GM21825 (cell line): ENCODE data around the gene COL6A2.
"Not testable (repeated sequence)": the region's sequence is repeated elsewhere in the genome, so short reads cannot be mapped to it uniquely, and the experiment has no call there.

Source experiments
- ATAC-seq: cut with Tn5 transposase; IDR thresholded peaks from one replicate; pipeline ENCODE4 v1.9.1; 2021; ENCODE audit warnings: mild to moderate bottlenecking, moderate library complexity; ENCODE audit not compliant: unreplicated experiment

COL6A2 gene

DNA sequence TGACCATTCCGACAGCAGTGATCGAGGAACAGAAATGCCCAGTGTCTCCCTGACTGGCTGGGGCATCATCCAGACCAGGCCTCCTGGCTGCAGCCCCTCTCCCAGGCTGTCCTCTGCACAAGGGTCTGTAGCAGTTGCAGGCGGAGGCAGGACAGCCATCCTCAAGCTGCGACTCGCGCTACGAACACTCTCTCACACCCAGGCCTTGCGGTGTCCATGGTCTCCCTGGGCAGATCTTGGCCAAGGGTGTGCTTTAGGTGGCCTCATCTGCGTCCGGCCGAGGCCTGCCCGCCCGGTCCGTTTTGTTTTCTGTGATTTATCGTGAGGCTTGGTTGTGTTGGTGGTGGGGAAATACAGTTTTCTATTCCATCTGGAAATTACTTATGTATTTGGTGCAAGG, 41.8 kb downstream of the COL6A2 start:
- no peak for ATAC-seq

DNA sequence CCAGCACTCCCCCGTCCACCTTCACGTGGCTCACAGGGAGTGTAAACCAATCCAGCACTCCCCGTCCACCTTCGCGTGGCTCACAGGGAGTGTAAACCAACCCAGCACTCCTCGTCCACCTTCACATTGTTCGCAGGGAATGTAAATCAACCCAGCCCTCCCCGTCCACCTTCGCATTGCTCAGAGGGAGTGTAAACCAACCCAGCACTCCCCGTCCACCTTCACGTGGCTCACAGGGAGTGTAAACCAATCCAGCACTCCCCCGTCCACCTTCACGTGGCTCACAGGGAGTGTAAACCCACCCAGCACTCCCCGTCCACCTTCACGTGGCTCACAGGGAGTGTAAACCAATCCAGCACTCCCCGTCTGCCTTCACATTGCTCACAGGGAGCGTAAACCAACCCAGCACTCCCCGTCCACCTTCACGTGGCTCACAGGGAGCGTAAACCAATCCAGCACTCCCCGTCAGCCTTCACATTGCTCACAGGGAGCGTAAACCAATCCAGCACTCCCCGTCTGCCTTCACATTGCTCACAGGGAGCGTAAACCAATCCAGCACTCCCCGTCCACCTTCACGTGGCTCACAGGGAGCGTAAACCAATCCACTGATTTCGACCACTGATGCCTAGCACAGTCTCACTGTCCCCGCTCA, 42.6 kb downstream of the COL6A2 start:
- ATAC-seq: not testable (repeated sequence)

DNA sequence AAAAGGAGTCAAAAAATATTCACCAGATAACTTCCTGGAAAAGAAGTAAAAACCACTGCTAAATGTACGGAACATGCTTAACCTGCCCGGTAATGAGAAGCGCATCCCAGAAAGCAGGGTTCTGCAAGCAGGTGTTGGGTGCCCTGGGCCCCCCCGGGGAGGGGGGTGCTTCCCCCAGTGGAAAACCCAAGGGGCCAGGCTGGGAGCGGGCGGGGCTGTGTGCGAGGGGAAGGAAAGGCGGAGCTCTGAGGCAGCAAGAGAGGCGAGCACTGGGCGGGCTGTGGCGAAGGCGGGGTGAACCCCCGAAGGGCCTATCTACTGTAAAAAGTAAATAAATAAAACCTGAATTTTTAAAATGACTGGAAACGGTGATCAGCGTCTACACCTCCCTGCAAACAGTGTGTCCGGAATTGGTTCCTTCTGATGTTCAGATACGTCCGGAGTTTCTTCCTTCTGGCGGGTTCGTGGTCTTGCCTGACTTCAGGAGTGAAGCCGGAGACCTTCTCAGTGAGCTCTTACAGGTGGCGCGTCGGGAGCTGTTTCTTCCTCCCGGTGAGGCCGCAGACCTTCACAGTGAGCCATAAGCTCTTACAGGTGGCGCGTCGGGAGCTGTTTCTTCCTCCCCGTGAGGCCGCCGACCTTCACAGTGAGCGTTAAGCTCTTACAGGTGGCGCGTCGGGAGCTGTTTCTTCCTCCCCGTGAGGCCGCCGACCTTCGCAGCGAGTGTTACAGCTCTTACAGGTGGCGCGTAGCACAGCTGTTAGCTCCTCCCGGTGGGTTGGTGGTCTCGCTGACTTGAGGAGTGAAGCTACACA, 44.1 kb downstream of the COL6A2 start:
- ATAC-seq: no peak

DNA sequence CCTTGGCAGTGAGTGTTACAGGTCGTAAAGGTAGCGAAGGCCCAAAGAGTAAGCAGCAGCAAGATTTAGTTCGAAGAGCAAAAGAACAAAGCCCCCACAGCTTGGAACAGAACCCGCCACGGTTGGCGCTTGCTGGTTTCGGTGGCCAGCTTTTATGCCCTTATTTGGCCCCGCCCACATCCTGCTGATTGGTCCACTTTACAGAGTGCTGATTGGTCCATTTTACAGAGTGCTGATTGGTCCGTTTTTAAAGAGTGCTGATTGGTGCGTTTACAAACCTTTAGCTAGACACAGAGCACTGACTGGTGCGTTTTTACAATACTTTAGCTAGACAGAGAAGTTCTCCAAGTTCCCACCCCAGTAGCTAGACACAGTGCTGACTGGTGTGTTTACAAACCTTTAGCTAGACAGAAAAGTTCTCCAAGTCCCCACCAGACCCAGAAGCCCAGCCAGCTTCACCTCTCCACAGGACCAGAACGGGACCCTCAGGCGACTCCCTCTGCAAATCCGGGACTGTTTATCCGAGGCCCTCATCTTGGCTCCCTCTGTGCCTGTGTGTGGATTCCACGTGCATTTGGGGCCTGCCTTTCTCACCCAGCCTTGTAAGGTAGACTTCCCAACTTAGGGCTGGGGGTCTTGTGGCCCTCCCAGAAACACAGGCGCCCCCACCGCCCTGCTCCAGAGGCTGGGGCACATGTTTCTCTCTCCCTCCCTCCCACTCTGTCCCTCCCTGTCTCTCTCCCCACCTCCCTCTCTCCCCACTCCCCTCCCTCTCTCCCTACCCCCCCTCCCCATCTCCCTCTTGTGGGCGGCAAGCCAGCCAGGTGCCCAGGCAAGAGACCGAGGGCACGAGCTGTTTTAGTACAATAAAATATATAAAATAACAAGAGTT, 44.9 kb downstream of the COL6A2 start:
- ATAC-seq: no peak

DNA sequence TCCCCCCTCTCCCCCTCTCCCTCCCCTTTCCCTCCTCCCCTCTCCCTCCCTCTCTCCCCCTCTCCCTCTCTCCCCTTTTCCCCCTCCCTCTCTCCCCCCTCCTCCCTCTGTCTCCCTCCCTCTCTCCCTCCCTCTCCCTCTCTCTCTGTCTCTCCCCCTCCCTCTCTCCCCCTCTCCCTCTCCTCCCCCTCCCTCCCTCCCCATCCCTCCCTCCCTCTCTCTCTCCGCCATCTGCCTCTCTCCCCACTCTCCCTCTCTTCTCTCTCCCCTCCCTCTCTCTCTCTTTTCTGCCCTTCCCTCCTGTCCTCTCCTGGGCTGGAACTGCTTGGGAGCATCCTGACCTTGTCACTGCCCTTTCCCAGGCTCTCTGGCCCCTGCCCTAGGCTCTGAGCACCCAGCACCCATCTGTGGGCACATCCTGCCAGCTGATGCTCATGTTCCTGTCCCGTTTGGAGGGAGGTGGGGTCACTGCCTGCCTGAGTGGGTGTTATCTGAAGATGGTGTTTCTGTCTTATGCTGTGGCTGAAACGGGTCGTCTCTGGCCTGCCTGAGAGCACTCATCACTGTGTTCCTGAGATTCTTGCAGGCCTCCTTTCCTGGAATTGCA, 46.7 kb downstream of the COL6A2 start:
- ATAC-seq: no peak

DNA sequence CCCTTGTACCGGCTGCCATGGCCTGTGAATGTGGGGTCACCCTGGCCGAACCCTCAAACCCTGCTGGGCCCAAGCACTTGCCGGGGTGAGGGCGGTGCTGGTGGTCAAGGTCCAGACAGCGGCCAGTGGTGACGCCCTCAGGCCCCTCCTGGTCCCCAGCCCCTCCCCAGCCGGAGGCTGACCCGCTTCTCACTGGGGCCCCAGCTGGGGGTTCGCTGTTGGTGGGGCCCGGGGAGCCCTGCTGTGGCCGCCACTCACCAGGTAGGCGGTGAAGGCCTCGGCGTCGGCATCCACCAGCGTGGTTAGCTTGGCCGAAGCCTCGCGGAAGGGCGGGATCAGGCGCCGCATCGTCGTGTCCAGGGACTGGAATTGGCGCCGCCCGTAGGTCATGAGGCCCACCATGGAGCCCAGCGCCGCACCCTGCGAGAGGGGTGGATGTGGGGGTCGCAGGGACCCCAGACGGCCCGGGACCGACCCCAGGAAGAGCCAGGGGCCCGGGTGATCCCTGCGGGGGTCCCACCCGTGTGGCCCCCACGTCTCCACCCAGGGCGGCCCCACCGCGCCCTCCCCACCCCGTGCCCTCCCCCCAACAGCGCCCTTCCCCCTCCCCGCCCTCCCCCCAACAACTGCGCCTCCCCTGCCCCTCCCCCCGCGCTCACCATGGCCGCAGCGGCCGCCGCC, 47.4 kb downstream of the COL6A2 start:
- ATAC-seq: no peak

DNA sequence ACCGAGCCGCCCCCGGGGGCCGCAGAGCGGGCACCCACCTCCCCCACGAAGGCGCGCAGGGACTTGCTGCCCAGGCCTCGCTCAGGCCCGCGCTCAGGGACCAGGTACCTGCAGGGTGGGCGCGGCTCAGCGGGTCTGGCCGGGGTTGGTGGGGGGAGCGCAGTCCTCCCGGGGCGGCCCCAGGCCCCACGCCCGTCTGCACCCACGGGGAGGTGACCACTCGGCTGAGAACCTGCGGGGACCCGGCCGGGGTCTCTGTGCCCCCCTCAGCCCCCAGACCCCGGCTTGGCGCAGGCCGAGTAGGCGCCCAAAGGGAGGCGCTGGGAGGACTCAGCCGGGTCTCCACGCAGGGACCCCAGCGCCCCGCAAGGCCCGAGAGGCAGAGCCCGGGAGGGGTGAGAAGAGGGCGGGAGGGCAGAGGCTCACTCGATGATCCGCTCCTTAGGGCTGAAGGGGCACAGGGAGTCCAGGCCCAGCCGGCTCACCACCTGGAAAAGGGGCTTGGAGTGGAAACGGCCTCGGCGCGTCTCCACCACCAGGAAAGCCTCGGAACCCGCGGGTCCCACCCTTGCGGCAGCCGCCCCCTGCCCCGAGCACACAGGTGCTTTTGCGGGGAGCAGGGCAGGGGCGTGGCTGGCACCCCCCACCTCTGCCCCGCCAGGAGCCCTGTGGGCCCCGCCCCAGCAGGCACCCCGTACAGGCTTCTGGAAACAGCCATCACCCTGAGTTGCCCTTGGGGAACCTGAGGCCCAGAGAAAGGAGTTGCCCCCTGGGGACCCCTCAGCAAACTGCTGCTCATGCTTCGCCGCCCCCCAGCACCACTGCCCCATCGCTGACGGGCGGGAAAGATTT, 48.2 kb downstream of the COL6A2 start:
- ATAC-seq: no peak

DNA sequence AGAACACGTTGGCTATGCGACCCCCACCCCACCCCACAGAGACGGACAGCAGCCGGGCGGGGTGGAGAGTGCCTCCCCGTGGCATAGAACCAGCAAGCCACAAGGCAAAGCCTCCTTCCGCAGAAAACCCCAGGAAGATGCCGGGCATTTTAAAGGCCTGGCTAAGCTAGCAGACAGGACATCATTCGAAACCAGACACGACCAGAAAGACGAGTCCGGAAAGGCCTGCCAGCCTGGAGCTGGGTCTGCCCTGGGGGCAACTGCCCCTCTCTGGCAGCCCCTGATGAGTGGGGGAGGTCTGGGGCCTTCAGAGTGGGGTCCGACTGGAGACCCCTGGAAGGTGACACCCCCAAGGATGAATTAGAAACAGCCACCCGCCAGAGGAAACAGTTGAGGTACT, 48.9 kb downstream of the COL6A2 start:
- no peak for ATAC-seq

DNA sequence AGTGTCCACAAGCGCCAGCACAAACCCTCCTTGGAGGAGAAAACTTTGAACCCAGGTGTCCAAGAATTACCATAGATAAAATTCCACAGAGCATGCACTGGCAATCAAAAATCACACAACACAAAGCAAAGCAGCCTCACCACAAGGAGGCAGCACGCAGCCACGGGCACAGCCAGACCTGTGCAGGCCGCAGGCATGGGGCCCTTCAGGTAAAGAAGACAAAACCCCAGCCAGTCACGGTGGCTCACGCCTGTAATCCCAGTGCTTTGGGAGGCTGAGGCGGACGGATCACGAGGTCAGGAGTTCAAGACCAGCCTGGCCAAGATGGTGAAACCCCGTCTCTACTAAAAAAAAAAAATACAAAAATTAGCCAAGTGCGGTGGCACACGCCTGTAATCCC, 49.5 kb downstream of the COL6A2 start:
- ATAC-seq: not testable (repeated sequence)

DNA sequence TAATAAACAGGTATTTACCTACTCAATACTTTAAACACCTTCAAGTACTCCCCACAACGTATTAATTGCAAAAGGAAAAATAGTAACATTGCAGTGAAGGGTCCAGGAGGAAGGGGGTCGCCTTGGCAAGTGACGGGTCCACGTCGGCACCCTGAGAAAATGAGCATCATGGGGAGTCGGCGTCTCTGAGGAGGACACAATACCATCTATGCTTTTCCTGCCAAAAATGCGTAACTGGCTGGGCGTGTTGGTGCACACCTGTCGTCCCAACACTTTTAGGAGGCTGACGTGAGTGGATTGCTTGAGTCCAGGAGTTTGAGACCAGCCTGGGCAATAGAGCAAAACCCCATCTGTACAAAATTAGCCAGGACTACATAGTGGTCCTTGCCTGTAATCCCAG, 50.2 kb downstream of the COL6A2 start:
- ATAC-seq: no peak

DNA sequence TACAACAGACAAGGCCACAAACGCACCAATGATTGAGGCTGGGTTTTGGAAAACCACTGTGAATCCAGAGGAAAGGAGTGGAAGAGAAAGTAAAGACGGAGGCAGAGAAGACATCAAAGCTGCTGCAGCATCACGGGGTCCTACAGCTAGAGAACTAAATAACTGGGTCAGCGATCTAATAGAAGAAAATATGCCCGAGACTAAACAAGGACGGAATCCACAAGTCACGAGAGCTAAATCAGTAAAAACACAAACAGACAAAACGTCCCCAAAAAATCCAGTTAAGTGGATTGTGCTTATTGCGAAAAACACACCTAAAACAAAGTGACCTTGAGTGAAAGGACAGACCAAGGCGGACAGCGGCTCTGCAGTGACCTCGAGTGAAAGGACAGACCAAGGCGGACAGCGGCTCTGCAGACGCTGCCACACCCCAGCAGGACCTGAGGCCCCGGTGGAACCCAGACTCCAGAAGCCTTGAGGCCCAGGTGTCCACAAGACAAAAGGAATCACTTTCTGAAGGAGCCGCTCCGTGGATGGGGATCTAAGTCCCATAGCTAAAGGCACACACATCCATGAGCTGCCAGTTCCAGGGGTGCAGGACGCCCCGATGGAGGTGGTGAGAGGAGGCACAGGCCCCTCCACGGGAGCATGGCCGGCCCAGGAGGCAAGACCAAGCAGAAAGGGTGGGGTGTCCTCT, 51.4 kb downstream of the COL6A2 start:
- ATAC-seq: no peak

DNA sequence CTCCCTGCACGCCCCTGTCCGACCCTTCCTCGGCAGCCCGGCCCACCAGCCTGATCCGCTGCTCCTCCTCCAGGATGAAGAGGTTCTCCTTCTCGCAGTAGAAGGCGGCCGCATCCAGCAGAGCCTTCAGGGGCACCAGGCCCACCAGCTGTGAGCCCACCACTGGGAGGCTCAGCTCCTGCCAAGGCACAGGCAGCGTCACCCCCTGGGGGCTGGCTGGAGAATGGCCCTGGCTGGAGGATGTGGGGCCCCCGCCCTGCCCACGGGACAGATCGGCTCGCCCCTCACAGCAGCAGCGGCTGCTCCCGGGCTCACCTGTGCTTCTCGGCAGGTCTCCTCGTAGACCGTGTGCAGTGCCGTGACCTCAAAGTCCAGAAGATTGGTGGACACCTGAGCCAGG, 52.2 kb downstream of the COL6A2 start:
- ATAC-seq: no peak

DNA sequence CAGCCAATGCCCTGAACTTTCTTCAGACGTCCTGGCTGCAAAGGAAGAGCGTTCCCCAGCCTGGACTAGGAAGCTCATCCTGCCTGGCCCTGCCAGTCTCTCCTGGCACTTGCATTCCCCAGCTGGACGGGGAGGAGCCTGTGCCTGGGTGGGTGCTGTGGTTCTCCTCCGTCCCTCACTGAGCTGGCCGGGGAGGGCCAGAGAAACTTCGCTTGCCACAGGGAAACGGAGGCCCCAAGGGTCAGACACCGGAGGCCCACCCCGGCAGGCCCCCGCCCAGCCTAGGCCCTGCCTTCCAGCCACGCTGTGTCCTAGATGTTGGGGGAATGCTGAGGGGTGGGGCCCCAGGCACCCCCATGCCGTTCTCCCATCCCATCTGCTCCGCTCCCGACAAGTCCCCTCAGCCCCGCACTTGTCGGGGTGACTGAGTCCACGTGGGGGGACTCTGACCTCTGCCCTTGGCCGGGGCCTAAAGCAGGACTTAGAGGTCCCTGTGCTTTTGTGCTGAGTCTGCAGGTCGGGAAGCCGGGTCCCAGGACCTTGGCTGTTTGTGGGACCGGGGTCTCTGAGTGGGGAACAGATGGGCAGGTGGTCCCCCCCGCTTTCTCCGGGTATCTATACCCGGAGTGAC, 52.7 kb downstream of the COL6A2 start:
- no peak for ATAC-seq

DNA sequence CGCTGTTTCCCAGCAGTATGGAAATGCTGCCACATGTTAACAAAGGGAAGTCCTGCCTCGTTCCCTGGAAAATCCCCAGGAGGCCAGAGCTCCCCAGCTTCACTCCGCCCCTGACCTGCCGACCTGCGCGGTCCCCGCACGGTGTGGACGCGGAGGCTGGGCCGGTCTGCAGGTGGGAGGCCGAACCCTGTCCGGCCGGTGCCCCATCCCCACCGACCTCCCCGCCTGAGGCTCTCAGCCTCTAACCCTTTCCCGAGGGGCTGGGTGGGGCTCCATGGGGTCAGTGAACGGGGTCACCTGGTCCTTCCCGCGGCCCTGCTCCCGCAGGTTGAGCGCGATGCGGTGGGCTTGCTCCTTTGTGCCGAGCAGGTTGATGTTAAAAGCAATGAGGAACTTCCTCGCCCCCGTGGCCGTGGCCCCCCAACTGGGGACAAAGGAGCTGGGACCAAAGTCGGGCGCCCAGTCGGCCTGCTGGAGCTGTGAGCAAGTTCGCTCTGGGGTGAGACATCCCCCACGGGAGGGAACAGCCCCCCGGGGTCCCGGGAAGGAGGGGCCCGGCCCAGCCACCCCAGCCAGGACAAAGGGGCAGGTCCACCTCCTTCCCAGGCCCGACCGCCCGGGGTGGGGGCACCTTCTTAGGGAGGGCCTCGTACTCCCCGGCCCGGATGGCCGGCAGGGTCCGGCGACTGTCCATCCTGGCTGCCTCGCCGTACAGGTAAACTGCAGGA, 53.5 kb downstream of the COL6A2 start:
- no peak for ATAC-seq

DNA sequence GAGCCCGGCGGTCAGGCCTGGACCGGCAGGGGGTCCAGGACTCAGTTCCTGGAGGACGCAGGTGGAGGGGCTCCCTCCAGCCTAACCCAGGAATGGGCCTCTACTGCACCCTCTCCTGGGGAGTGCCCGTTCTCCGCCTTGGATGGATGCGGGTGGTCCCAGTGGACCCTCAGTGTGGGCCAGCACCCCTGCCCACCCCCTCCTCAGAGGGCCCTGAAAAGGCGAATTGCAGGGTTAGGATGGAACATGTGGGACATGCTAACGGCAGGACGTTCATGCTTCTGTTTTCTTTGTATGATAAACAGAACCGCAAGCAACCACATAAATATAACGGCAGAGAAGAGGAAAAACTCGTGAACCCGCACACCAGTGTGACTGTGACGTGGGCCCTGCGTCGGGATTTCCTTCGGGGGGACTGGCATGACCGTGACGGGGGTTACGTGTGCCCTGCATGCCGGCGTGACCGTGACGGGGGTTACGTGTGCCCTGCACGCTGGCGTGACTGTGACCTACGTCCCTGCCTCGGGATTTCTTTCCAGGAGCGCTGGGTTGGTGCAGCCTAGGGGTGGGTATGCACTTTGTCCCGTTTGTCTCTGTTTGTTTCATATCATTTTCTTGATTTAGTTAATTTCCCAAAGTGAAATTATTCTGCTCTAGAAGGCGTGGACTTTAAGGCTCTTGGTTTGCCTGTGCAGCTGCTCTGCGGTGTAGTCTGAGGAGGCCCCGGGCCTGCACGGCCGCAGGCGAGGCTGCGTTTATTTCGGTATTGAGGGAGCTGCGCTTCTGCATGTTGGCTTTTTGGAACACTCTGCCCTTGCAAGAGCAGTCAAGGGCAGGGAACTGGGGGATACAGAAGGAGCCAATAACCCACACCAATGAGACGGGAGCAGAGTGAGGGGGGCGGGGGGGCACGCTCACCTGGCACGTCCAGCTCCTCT, 54.3 kb downstream of the COL6A2 start:
- no peak for ATAC-seq

DNA sequence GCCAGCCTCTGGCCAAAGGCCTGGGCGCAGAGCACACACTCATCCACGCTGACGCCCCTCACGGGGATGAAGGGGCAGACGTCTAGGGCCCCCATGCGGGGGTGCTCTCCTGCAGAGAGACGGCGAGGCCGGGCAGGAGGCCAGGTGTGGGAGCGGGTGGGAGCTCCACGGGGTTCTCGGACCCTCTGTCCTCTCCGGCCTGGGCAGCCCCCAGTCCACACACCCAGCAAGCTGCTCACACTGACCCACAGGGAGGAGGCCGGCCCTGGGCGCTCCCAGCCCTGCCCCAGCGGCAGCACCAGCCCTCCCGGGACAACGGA, 55.0 kb downstream of the COL6A2 start:
- ATAC-seq: no peak
